Peyer's patch (tissue), 4 donors: Measurements from ENCODE around the gene BRINP1.

Source experiments
- POLR2A ChIP-seq, 2 donors: fragments of 450-650 bp; IDR thresholded peaks; one replicate each; pipeline ENCODE4 v1.5.1; 2017; ENCODE audit warnings: antibody characterized with exemption in 2 of 2, mild to moderate bottlenecking in 2 of 2, moderate library complexity in 2 of 2
- TF ChIP-seq, protein P1 (sequence below), 6 experiments: fragments of 450-650 bp in 4 of 6; fragments of 200-600 bp in 2 of 6; sonication (generic) in 1 of 6; IDR thresholded peaks; one replicate each; pipeline ENCODE4 v1.5.1; 2017 to 2019; ENCODE audit warnings: antibody characterized with exemption in 6 of 6, mild to moderate bottlenecking in 3 of 6, moderate library complexity in 1 of 6

DNA sequence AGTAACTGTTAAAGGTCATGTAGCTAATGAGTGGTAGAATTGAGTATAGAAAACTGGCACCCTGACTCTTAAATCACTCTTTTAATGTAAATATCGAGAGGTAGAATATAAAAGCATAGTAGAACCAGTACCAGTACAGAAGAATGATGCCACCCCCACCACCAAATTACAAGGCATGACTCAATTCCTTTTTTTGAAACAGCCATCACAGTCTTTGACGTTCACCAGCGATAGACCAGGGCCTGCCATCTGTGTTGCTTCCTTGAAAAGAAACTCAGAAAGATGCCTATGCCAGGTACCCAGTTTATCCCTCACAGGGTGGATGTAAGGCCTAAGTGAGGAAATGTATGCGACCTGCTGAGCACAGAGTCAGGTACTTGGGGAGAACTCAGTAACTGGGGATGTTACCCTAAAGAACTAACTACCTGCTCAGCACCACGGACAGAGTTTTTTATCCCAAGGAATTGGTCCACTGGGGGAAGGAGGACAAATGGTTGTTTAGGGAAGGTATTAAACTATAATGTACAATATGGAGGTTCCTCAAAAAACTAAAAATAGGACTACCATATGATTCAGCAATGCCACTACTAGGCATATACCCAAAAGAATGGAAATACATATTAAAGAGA is 116.5 kb downstream of the BRINP1 start:
- TF ChIP-seq, protein P1, sequence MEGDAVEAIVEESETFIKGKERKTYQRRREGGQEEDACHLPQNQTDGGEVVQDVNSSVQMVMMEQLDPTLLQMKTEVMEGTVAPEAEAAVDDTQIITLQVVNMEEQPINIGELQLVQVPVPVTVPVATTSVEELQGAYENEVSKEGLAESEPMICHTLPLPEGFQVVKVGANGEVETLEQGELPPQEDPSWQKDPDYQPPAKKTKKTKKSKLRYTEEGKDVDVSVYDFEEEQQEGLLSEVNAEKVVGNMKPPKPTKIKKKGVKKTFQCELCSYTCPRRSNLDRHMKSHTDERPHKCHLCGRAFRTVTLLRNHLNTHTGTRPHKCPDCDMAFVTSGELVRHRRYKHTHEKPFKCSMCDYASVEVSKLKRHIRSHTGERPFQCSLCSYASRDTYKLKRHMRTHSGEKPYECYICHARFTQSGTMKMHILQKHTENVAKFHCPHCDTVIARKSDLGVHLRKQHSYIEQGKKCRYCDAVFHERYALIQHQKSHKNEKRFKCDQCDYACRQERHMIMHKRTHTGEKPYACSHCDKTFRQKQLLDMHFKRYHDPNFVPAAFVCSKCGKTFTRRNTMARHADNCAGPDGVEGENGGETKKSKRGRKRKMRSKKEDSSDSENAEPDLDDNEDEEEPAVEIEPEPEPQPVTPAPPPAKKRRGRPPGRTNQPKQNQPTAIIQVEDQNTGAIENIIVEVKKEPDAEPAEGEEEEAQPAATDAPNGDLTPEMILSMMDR (IDR thresholded peaks at IDR 0.05) = no peak
- no peak for TF ChIP-seq POLR2A (IDR thresholded peaks at IDR 0.05)
